ENCODE results near the gene PMPCB.

Gene PMPCB

GRCh38 chr7:103325744-103326143 is 28.5 kb downstream of the PMPCB start:
- DNase-seq (ENCODE audit: low spot score) = no peak

DNA sequence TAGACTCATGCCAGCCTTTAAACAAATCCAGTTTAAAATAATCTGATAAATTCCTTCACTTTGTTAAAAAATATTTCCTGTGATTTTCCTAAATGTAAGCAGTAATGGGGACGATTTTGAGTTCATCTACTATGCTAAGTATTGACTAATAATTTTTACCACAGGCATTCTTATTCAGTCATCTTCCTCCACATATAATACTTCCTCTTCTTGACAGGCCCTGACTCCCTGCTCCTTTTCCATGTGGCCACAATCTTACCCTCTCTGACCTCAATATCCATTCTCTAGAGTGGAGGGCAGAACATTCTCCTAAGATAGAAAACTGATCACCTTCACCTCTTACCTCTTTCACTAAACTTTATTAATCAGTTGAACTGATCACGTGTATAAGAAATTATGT is 39.5 kb downstream of the PMPCB start:
- no peak for DNase-seq (ENCODE audit: low spot score)

- no peak for DNase-seq (ENCODE audit: low spot score)
Observed at GRCh38 chr7:103338864-103339263, 41.6 kb downstream of the PMPCB start.

DNA sequence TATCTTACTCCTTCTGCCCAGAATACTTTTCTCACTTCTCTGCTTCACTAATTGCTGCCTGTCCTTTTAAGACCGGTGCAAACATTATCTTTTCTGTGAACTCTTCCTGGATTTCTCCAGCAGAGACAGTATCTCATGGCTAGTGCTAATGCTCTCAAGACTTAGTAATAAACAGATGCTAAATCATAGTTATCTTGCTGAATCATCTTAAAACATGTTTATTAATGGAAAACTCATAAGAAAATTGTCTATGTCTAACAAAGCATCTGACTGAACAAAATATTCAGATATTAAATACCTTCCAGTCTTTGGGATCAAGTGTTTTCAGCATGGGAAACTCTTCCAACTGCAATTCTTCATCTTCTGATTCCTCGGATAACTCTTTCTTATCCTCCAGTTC is 44.2 kb downstream of the PMPCB start:
- no peak for DNase-seq (ENCODE audit: low spot score)

GRCh38 chr7:103343332-103343731 is 46.1 kb downstream of the PMPCB start:
- no peak for DNase-seq (ENCODE audit: low spot score)

GRCh38 chr7:103343758-103344452 is 46.7 kb downstream of the PMPCB start:
- DNase-seq (ENCODE audit: low spot score) = peak; percentile 50

- peak; percentile 89 for DNase-seq (ENCODE audit: low spot score)
Observed at GRCh38 chr7:103344453-103345149, 47.4 kb downstream of the PMPCB start, which contains the start of gene DNAJC2. TSS of gene DNAJC2 (minus strand) at chr7:103344767. CDS start at chr7:103344622, 145 bp downstream.

DNA sequence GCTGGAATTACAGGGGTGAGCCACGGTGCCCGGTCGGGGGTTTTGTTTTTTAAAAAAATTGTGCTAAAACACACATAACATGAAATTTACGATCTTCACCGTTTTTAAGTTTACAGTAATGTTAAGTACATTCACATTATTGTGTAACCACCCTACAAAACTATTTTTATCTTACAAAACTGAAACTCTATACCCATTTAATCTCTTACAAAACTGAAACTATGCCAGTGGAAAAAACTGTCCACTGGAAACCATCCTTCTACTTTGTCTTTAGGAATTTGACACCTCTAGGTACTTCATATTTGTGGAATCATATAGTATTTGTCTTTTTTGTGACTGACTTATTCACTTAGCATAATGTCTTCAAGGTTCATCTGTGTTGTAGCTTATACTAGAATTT is 49.2 kb downstream of the PMPCB start:
- DNase-seq (ENCODE audit: low spot score) = no peak

DNA sequence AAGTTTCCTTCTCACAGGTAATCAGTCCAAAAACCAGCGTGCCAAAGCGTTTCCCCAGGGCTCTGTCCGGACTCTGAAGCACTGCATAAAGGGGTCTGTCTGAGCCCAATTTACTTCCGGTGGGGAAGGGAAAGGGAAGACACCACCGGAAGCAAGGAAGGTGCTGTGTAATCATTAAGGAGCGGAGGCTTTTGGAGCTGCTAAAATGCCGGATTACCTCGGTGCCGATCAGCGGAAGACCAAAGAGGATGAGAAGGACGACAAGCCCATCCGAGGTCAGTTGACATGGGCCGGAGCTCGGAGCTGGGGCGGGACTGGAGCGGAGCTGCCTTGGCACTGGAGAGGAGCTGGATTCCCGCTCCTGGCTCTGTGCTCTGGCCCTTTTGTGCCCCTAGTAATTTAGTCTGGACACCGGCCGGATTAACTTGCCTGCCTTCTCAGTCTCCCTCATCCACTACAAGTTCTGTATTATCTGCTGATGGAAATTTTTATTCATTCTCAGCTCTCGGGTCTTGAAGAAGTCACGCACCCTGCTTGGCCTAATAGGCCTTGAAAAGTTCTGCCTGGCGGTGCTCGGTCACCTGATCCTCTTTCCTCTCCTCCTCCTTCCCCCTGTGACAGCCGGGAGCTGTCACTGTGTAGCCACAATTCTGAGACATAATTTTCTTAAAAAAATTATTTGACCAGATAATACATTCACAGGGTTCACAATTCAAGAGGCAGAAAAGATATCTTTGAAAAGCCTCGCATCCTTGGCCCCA is 50.5 kb downstream of the PMPCB start, which contains the start of gene PSMC2:
PSMC2 (plus strand) TSS at position 137 of the 761 bp plus-strand sequence; CDS start at position 206, 69 bp downstream.
- DNase-seq (ENCODE audit: low spot score) = peak; percentile 77

GRCh38 chr7:103348452-103348851 is 51.2 kb downstream of the PMPCB start:
- no peak for DNase-seq (ENCODE audit: low spot score)

DNA sequence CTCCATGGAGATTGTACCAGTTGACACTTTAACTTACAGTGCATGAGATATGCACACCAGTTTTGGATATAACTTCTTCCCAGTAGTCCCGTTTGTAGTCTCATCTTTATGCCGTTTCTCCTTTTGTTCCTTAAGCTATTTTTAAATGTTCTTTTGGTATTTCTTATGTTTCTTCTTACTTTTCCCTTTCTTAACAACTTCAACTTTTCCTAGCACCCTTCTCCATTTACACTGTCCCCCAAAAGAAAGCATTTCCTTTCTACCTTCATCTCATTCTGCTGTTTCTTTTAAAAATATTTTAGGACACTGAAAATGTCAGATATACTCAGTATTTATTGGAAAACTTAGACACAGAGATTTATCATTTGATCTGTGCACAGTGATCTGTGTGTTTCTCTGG is 51.7 kb downstream of the PMPCB start:
- DNase-seq (ENCODE audit: low spot score) = no peak

- no peak for DNase-seq (ENCODE audit: low spot score)
Observed at GRCh38 chr7:103349805-103350204, 52.6 kb downstream of the PMPCB start.
